ENCODE results near the gene AMFR. TPM values are rescaled to one million over a fixed set of nuclear protein-coding genes. Genes with fewer than 3 reads are reported as not detected.

The AMFR gene
- total and polyA plus RNA-seq, 8 donors: 29.2 to 64.2 (median 47.3) TPM

GRCh38 chr16:56355786-56356275 lies 69.5 kb downstream of the AMFR start:
- H3K4me3 ChIP-seq: no peak overlapping the region
- H3K4me1 ChIP-seq: no peaks in the 10 kb centered on the region
- H3K9me3 ChIP-seq: no peaks in the 10 kb centered on the region
- DNase-seq (peak in 3 of 6 donors; percentile 14 to 60 (median 51)), FAIRE-seq (no peak), ATAC-seq (no peak)
- no peaks in the 10 kb centered on the region for H3K36me3 ChIP-seq
- no peak overlapping the region for H3K27ac ChIP-seq
- intact Hi-C loops (cut with DNase I): no loop called here
- no peaks in the 10 kb centered on the region for H3K27me3 ChIP-seq
- WGBS, 2 donors: 64 to 71% methylated on average over 14 of the region's 14 CpGs
- TF ChIP-seq CTCF (IDR thresholded peaks at IDR 0.05): no peak

DNA sequence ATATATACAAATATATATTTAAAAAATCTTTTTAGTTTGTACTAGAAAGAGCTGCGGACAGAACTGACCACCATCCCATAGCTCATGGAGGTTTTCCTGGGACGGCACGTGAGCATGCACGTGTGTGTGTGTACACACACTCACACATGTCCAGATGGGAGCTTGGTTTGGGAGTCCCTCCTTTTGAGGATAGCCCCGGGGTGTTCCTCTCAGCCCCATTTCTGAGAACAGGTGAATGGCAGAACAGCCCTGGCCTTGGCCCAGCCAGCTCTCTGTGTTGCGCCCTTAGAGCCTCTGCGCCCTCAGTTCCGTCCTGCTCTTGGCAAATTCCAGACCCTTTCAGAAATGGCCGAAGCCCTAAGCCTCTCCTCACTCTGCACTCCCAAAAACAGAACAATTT lies 70.1 kb downstream of the AMFR start:
- FAIRE-seq: no peak
- ATAC-seq: no peak
- H3K4me1 ChIP-seq: no peaks in the 10 kb centered on the region
- no peaks in the 10 kb centered on the region for H3K9me3 ChIP-seq
- no peaks in the 10 kb centered on the region for H3K36me3 ChIP-seq
- no peaks in the 10 kb centered on the region for H3K27me3 ChIP-seq
- no peak for TF ChIP-seq CTCF (IDR thresholded peaks at IDR 0.05)
- no peak for DNase-seq
- 89 to 93% methylated on average over 9 of the region's 9 CpGs for WGBS, 2 donors
- H3K27ac ChIP-seq: no peak overlapping the region
- intact Hi-C loops (cut with DNase I): no loop called here
- H3K4me3 ChIP-seq: no peak overlapping the region

GRCh38 chr16:56354746-56355145 lies 70.6 kb downstream of the AMFR start:
- Histone ChIP-seq H3K27me3 (no peaks in the 10 kb centered on the region), H3K27ac (no peak overlapping the region), H3K4me3 (no peak overlapping the region), H3K9me3 (no peaks in the 10 kb centered on the region), H3K4me1 (no peaks in the 10 kb centered on the region), H3K36me3 (no peaks in the 10 kb centered on the region)
- TF ChIP-seq CTCF (IDR thresholded peaks at IDR 0.05): no peak
- intact Hi-C loops (cut with DNase I): no loop called here
- ATAC-seq (no peak), DNase-seq (no peak), FAIRE-seq (no peak)
- 91 to 95% methylated on average over 17 of the region's 17 CpGs for WGBS, 2 donors

- no peak for TF ChIP-seq CTCF (IDR thresholded peaks at IDR 0.05)
- H3K27me3 ChIP-seq: no peaks in the 10 kb centered on the region
- intact Hi-C loops (cut with DNase I): no loop called here
- no peaks in the 10 kb centered on the region for H3K9me3 ChIP-seq
- no peak overlapping the region for H3K4me3 ChIP-seq
- WGBS, 2 donors: 91% methylated on average over 7 of the region's 7 CpGs
- H3K4me1 ChIP-seq: no peaks in the 10 kb centered on the region
- H3K27ac ChIP-seq: no peak overlapping the region
- ATAC-seq (no peak), FAIRE-seq (no peak), DNase-seq (no peak)
- H3K36me3 ChIP-seq: no peaks in the 10 kb centered on the region
Measured at GRCh38 chr16:56354016-56354415, 71.3 kb downstream of the AMFR start.

DNA sequence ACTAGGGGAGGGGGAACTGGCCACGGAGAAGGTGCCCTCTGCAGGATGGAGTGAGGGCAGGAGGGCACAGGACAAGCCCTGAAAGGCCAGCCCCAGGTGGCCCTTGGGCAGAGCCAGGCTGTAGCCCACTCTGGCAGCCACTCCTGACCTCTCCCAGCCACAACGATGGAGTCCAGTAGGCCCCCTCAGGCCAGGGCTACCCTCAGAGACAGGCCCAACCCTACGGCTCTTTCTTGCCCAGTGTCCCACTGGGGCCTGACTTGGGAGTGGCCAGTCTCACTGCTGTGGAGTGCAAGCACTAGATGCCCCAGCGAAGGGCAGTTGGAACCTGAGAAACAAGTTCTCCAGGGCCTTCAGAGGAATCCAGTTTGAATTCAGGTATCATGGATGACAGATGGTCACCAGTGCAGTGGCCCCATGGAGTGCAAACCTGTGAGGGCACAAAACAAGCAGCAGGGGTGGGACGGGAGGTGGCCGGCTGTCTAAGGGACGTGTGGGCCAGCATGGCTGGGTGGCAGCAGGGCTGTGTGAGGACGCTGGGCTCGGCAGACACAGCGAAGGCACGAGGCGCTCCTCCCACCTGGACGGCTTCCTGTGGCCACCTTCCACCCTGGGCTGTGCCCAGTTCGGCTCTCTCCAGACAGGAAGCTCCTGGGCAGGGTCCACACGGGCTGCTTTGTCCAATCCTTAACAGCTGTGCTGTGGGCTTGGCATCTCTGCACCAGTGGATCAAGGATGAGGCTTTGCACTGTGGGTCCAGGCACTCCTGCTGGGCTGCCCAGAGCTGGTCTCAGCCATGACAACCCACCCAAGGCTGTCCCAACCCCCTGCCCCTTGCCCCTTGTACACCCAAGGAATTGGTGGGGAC lies 72.1 kb downstream of the AMFR start:
- no peak for TF ChIP-seq CTCF (IDR thresholded peaks at IDR 0.05)
- H3K9me3 ChIP-seq: no peaks in the 10 kb centered on the region
- WGBS, 2 donors: 80 to 90% methylated on average over 15 of the region's 15 CpGs
- intact Hi-C loops (cut with DNase I): no loop called here
- no peak for ATAC-seq
- H3K36me3 ChIP-seq: no peaks in the 10 kb centered on the region
- DNase-seq: peak in 2 of 6 donors; percentile 48 to 64
- no peak overlapping the region for H3K27ac ChIP-seq
- no peaks in the 10 kb centered on the region for H3K27me3 ChIP-seq
- no peak overlapping the region for H3K4me3 ChIP-seq
- no peaks in the 10 kb centered on the region for H3K4me1 ChIP-seq
- no peak for FAIRE-seq
